ENCODE measurements around the gene PRTN3.

DNA sequence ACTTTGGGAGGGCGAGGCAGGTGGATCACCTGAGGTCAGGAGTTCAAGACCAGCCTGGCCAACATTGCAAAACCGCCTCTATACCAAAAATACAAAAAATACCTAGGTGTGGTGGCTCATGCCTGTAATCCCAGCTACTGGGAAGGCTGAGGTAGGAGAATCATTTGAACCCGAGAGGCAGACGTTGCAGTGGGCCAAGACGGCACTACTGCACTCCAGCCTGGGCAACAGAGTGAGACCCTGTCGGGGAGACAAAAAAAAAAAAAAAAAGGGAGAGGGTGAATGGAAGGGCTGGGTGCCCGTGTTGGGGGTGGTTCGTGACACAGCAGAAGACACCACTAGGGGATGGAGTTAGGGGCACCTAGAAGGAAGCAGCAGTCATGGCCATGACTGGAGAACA is 29.5 kb downstream of the PRTN3 start:
- TF ChIP-seq CTCF (IDR thresholded peaks at IDR 0.05) (no peak), POLR2A (IDR thresholded peaks at IDR 0.05) (no peak), EP300 (IDR thresholded peaks at IDR 0.05) (no peak)
